T-helper 9 cell (primary cell): Measurements from ENCODE around the gene FLG.
"Not testable (repeated sequence)": the region's sequence is repeated elsewhere in the genome, so short reads cannot be mapped to it uniquely, and the experiment has no call there.

Experiments used
- DNase-seq: peaks from one replicate; pipeline ENCODE4 v3.0.0-alpha.2; 2020
- total RNA-seq, 2 donors: gene quantifications; one replicate each; lab custom pipeline; 2026; lab: John Stamatoyannopoulos, UW

The FLG gene
- total RNA-seq: 0 reads per million in 2 donors

GRCh38 chr1:152325111-152325510, at the start of gene FLG:
FLG (minus strand) TSS chr1:152325239; CDS start chr1:152315456, 9,783 bp downstream.
- DNase-seq: no peak

GRCh38 chr1:152374451-152374850, 49.4 kb upstream of the FLG start:
- no peak for DNase-seq

- no peak for DNase-seq
Observed at GRCh38 chr1:152372672-152373071, 47.6 kb upstream of the FLG start.

- DNase-seq: no peak
Observed at GRCh38 chr1:152367436-152367835, 42.4 kb upstream of the FLG start.

- no peak for DNase-seq
Observed at GRCh38 chr1:152359906-152360305, 34.9 kb upstream of the FLG start, which contains the start of gene FLG2. FLG2 (minus strand) TSS chr1:152360006; CDS start chr1:152358884, 1,122 bp downstream.

- no peak for DNase-seq
Observed at GRCh38 chr1:152356736-152357135, 31.7 kb upstream of the FLG start.

- no peak for DNase-seq
Observed at GRCh38 chr1:152349611-152350010, 24.6 kb upstream of the FLG start.

GRCh38 chr1:152348447-152348846, 23.4 kb upstream of the FLG start:
- no peak for DNase-seq

GRCh38 chr1:152347116-152347728, 22.2 kb upstream of the FLG start:
- peak; percentile 21 for DNase-seq

GRCh38 chr1:152344438-152344837, 19.4 kb upstream of the FLG start:
- no peak for DNase-seq

GRCh38 chr1:152343006-152343405, 18.0 kb upstream of the FLG start:
- no peak for DNase-seq

GRCh38 chr1:152335399-152335798, 10.4 kb upstream of the FLG start:
- no peak for DNase-seq

- no peak for DNase-seq
Observed at GRCh38 chr1:152328801-152329391, 3.9 kb upstream of the FLG start.

GRCh38 chr1:152313970-152314369, 11.1 kb downstream of the FLG start:
- no peak for DNase-seq

GRCh38 chr1:152313319-152313801, 11.7 kb downstream of the FLG start:
- DNase-seq: no peak

GRCh38 chr1:152312169-152312568, 12.9 kb downstream of the FLG start:
- DNase-seq: not testable (repeated sequence)

- no peak for DNase-seq
Observed at GRCh38 chr1:152309955-152310354, 15.1 kb downstream of the FLG start.

GRCh38 chr1:152309320-152309901, 15.6 kb downstream of the FLG start:
- DNase-seq: not testable (repeated sequence)

- not testable (repeated sequence) for DNase-seq
Observed at GRCh38 chr1:152308758-152309157, 16.3 kb downstream of the FLG start.

- not testable (repeated sequence) for DNase-seq
Observed at GRCh38 chr1:152307970-152308369, 17.1 kb downstream of the FLG start.

- DNase-seq: not testable (repeated sequence)
Observed at GRCh38 chr1:152306123-152306522, 18.9 kb downstream of the FLG start.

- not testable (repeated sequence) for DNase-seq
Observed at GRCh38 chr1:152304773-152305172, 20.3 kb downstream of the FLG start.

GRCh38 chr1:152303139-152303872, 21.7 kb downstream of the FLG start:
- not testable (repeated sequence) for DNase-seq
